Body of pancreas (tissue), 4 donors: ENCODE data around the gene CLEC10A.

Experiments used
- CTCF ChIP-seq, 7 experiments: fragments of 450-650 bp in 4 of 7; fragments of 200-600 bp in 3 of 7; sonication (generic) in 3 of 7; IDR thresholded peaks; one replicate each; pipeline ENCODE4 v1.5.1; 2016 to 2019; ENCODE audit warnings: antibody characterized with exemption in 7 of 7
- POLR2A ChIP-seq, 3 donors: fragments of 450-650 bp; IDR thresholded peaks; one replicate each; pipeline ENCODE4 v1.6.1; 2016; ENCODE audit warnings: antibody characterized with exemption in 3 of 3, mild to moderate bottlenecking in 2 of 3

GRCh38 chr17:7029659-7030058 lies 50.4 kb downstream of the CLEC10A start:
- TF ChIP-seq CTCF (IDR thresholded peaks at IDR 0.05), result no peak
- no peak for TF ChIP-seq POLR2A (IDR thresholded peaks at IDR 0.05)
